Activated CD4-positive, alpha-beta T cell treated with anti-CD3 and anti-CD28 coated beads, Interleukin-2, amount 50 U/mL, for 4 hours (primary cell): Measurements from ENCODE around the gene LMLN.
"Not testable (repeated sequence)": the region's sequence is repeated elsewhere in the genome, so short reads cannot be mapped to it uniquely, and the experiment has no call there.

ENCODE experiments used
- DNase-seq, 2 experiments: peaks; one replicate each; pipeline ENCODE4 v3.0.0-alpha.2; 2020

LMLN gene

GRCh38 chr3:197959891-197960693 is at the start of gene LMLN:
TSS of gene LMLN (plus strand) at chr3:197960217. CDS start at chr3:197960246, 29 bp downstream.
- peak; percentile 90 to 93 for DNase-seq

GRCh38 chr3:197912741-197913476 is 47.1 kb upstream of the LMLN start:
- DNase-seq, result no peak

- no peak for DNase-seq
Observed at GRCh38 chr3:197913641-197914380, 46.2 kb upstream of the LMLN start.

GRCh38 chr3:197921429-197922275 is 38.4 kb upstream of the LMLN start:
- not testable (repeated sequence) for DNase-seq

- no peak for DNase-seq
Observed at GRCh38 chr3:197926418-197926817, 33.6 kb upstream of the LMLN start.

- DNase-seq, result not testable (repeated sequence)
Observed at GRCh38 chr3:197927578-197927977, 32.4 kb upstream of the LMLN start.

- no peak for DNase-seq
Observed at GRCh38 chr3:197936819-197937384, 23.1 kb upstream of the LMLN start.

GRCh38 chr3:197940745-197941384 is 19.2 kb upstream of the LMLN start:
- no peak for DNase-seq

- DNase-seq, result no peak
Observed at GRCh38 chr3:197942956-197943556, 17.0 kb upstream of the LMLN start.

- no peak for DNase-seq
Observed at GRCh38 chr3:197949191-197949777, 10.7 kb upstream of the LMLN start.

GRCh38 chr3:197949778-197950676 is 10.0 kb upstream of the LMLN start, which contains the start of gene RPL35A:
TSS of gene RPL35A (plus strand) at chr3:197950190. CDS start at chr3:197950968, 778 bp downstream.
- DNase-seq, result peak; percentile 77 to 79

- no peak for DNase-seq
Observed at GRCh38 chr3:197950677-197951061, 9.3 kb upstream of the LMLN start.

GRCh38 chr3:197951392-197951990 is 8.5 kb upstream of the LMLN start:
- no peak for DNase-seq

GRCh38 chr3:197952440-197952839 is 7.6 kb upstream of the LMLN start:
- no peak for DNase-seq

- DNase-seq, result no peak
Observed at GRCh38 chr3:197953325-197953724, 6.7 kb upstream of the LMLN start.

- DNase-seq, result no peak
Observed at GRCh38 chr3:197953881-197954280, 6.1 kb upstream of the LMLN start.

GRCh38 chr3:197955892-197956477 is 4.0 kb upstream of the LMLN start:
- DNase-seq, result no peak

GRCh38 chr3:197956626-197956988 is 3.4 kb upstream of the LMLN start:
- no peak for DNase-seq

GRCh38 chr3:197957790-197958133 is 2.3 kb upstream of the LMLN start:
- DNase-seq, result no peak
